Keratinocyte (primary cell): Measurements from ENCODE around the gene PTGDR2.

Experiments used
- EZH2 ChIP-seq: IDR thresholded peaks from one replicate; pipeline ENCODE4 v1.6.1; 2012; ENCODE audit warnings: inconsistent platforms, mild to moderate bottlenecking, low read length, moderate library complexity
- TF ChIP-seq, protein P1 (sequence below), 3 experiments: IDR thresholded peaks in 1 of 3; conservative IDR thresholded peaks in 1 of 3; optimal IDR thresholded peaks in 1 of 3; 2 replicates in 2 of 3; 3 replicates in 1 of 3; pipeline versions ENCODE3 to v1.5.1; 2011; ENCODE audit warnings: low read length in 3 of 3, mild to moderate bottlenecking in 3 of 3, moderate library complexity in 2 of 3, control low read depth in 1 of 3, inconsistent platforms in 1 of 3; ENCODE audit not compliant: insufficient read depth in 2 of 3; ENCODE audit errors: extremely low read depth in 1 of 3

DNA sequence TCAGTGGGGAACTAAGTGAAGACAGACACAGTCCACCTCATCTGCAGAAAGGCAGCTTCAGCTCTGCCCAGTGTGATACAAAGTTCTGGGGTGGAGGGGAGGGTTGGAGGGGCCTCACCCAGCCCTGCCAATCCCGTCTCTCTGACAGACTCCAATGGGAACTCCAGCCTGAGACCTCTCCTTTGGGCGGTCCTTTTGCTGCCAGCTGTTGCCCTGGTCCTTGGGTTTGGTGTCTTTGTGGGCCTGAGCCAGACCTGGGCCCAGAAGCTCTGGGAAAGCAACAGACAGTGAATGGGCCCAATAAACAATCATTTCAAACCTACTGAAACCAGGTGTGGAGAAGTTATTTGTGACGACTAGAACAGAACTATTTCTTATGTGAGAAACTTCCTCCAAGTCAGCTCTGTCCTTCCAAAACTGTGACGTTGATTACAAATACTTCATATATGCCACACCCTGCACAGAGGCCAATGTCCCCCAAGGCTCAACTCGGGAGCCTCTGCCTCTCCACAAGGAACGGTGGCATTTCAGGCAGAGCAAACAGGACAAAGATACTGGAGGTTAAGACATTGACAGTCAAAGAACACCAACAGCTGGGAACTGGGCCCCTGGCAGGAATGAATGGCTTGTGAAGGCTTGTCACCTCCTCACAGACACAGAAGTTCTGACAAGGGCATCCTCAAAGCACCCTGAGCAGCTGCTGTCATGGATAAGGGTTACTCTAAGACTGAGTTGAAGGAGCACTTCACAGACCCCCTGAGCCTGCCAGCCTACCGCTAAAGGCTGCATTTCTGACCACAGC is 19.8 kb upstream of the PTGDR2 start:
- TF ChIP-seq, protein P1, sequence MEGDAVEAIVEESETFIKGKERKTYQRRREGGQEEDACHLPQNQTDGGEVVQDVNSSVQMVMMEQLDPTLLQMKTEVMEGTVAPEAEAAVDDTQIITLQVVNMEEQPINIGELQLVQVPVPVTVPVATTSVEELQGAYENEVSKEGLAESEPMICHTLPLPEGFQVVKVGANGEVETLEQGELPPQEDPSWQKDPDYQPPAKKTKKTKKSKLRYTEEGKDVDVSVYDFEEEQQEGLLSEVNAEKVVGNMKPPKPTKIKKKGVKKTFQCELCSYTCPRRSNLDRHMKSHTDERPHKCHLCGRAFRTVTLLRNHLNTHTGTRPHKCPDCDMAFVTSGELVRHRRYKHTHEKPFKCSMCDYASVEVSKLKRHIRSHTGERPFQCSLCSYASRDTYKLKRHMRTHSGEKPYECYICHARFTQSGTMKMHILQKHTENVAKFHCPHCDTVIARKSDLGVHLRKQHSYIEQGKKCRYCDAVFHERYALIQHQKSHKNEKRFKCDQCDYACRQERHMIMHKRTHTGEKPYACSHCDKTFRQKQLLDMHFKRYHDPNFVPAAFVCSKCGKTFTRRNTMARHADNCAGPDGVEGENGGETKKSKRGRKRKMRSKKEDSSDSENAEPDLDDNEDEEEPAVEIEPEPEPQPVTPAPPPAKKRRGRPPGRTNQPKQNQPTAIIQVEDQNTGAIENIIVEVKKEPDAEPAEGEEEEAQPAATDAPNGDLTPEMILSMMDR (optimal IDR thresholded peaks at IDR 0.05 in 1 of 3, IDR thresholded peaks at IDR 0.05 in 1 of 3, conservative IDR thresholded peaks at IDR 0.05 in 1 of 3; ENCODE audit: extremely low read depth in 1 of 3, insufficient read depth in 2 of 3, low read length in 3 of 3): no peak
- no peak for TF ChIP-seq EZH2
